ENCODE measurements around the gene ARHGAP26.

- TF ChIP-seq SUZ12 (IDR thresholded peaks at IDR 0.05; ENCODE audit: extremely low read depth, insufficient read depth, insufficient read length) (no peak), ZNF274 (IDR thresholded peaks at IDR 0.05; ENCODE audit: low read depth, low read length) (no peak)
Measured at GRCh38 chr5:143074414-143074996, 304.3 kb downstream of the ARHGAP26 start.

All from NT2/D1 (cell line).